GM19238 (cell line): ENCODE measurements around the gene ING2.

Source experiments
- DNase-seq: peaks from one replicate; pipeline ENCODE4 v3.0.0; 2011; ENCODE audit warnings: low spot score; ENCODE audit not compliant: insufficient read length

Gene ING2

DNA sequence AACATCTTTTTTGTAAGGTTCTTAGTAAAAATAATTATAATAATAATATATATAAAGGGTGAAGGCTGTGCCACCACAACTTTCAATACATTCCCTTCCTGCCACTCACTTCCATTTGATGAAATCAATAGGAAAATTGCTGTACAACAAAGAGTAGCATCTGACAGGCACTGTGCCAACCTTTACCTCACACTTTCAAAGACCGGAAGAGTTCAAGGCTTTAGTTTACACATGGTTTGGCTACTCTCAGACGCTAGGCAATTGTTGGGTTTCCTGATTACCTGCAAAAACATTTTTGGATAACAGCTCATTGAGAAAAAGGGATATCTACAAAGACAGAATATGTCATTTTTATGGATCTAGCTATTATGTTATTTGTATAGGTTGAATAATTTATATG lies 5.5 kb upstream of the ING2 start:
- no peak for DNase-seq

DNA sequence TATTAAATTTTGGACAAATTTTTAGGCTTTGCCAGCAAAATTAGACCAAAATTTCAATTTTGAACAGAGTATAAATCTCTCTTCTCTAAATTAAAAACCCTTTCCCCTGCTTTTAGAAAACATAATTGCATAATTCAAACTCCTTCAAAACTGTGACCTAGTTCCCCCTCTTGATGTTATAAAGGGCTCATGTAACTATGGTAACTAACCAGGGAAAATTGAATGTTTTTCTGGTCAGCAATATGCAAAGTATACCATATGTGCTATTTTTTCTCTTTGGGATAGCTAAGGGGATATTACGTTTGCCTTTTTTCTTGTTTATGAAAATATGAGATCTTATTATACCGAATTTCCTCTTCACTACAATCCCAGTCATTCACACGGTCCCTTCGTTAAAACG lies 5.1 kb upstream of the ING2 start:
- DNase-seq, result no peak

- DNase-seq, result peak; percentile 10
Measured at GRCh38 chr4:183503497-183504063, 1.3 kb upstream of the ING2 start.

DNA sequence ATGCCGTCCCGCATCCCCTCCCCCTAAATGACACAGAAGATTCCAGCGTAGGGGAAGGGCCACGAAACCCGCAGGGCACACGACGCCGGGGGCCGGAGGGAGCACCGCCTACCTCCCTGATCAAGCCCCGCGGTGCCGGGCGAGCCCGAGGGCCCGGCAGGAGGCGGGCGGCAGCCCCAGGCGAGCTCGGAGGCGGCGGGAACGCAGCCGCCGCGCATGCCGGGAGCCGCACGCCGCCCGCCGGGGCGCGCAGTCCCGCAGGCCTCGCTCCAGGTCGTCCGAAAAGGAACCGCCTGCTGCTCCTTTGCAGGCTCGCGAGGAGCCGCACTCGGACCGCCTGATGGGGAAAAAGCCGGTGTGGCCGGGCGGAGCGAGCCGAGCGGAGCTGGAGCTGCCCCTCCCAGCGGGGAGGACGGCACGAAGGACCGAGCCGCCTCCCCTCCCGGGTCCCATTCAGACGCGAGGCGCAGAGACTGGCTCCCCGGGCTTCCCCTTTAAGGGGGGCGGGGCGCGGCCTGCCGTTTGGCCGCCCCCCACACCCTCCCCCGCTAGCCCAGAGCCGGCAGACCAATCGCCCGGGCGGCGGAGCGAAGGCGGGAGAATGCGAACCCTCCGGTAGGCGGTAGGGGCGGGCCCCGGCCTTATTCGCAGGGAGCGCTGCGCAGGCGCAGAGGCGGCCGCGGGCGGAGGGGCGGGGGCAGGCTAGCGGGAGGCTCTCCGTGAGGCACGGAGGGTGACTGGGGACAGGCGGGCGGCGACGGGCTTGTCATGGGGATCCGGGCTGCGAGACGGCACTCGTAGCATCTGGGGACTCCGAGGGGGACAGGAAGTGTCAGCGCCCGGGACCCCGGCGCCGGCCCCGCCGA lies 561 bp upstream of the ING2 start:
- peak; percentile 85 for DNase-seq

DNA sequence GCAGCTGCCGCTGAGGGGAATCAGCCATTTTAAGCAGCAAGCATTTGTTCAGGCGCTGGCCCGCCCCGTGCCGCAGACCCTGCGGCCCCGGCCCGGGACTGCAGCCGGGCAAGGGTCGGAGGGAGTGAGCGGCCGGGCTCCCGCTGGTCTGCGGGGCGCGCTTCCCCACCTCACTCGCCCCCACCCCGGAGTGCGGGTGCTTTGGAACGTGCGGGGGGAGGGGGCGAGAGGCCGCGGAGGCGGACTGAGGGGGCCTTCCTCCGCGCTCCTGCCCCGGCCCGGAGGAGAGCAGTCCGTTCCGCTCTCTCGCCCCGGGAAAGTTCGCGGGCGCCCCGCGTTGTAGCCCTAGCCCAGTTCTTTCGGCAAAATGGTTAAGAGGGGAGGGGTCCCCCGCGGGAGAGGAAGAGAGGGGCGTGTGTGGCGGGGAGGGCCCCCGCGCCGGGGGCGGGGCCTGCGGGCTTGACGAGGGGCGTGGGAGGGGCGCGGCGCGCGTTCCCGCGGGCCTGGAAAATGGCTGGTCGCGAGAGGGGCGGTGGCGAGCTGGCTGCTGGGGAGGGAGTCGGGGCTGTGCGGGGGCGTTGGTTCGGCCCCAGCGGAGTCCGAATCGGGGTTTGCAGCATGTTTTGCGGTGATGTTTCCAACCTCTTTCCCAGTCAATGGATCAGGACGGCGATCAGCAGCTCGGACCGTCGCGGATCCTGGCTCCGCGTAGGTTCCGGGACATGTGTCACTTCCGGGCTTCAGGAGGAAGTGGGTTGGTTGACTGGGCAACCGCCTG lies 942 bp downstream of the ING2 start:
- peak; percentile 80 for DNase-seq

DNA sequence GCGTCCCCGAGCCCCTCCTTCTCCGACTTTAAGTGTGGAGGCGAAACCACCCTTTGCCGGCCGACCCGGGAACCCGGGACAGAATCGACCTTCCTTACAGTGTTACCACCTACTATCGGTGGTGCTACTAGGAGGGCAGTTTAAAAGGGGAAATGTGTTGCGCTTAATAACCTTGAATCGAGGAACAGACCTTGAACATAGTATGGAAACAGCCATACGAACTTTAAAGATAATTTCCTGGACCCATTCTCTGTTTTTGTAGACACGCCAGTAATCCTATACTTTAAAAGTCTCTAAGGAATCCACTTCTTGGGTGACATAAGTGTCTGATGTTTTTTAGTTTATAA lies 1.5 kb downstream of the ING2 start:
- no peak for DNase-seq

DNA sequence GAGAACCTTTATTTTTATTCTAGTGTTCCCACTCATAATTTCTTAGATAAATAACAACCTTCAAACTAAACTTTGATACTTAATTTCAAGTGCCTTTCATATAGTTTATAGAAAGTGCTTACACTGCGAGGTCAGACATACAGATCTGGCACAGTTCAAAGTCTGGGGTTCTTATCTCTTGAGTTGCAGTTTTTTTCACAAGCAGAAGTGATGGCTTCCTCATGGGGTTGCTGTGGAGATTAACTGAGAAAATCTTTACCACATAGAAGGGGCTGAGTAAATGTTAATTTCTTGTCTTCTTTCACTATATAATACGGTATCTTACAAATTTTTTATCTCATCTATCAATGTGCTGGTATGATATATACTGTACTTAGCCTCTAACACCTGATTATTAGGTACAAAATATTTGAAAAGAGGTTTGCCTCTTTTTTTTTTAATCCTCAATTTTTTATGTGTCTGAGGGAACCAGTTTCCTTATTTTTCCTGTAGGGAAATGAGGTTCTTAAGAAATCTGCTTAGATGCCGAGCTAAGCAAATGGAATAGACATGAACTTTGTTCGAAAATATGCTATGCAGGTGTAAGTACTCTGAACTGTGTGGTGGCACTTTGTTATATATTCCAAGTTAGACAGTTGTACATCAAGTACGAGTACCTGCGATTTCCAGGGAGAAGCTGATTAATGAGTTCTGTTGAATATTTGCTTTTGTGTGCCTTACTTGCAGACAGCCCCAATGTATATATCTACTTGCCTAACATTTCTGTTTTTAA lies 3.3 kb downstream of the ING2 start:
- no peak for DNase-seq

DNA sequence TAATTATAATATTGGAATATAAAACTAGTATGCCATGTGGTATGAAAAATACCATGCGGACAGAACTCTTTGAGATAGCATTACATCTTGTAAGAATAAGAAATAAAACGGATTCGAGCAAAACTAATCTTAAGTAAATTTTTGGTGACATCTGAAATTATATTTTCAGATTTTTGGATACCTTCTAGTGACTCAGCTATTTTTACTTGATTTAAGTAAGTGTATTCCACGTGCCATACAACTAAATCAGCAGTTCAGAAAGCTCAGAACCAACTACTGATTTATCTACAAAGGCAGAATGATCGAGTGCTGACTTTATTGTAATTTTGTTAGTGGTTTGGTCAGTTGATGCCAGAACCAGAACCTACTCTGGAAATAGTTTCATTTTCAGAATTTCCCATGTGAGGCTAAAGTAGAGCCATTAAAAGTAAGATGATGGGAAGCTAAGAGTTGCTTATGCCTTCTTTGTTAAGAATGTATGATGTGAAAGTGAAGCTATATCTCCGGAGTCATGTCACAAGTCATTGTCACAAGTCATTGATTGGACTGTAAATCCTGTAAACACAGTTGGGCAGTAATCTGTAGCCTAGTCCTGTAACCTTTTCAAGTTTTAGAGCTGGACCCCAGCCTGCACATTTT lies 4.0 kb downstream of the ING2 start:
- no peak for DNase-seq

GRCh38 chr4:183515411-183515810 lies 10.6 kb downstream of the ING2 start:
- no peak for DNase-seq

GRCh38 chr4:183517194-183517593 lies 12.3 kb downstream of the ING2 start:
- no peak for DNase-seq

GRCh38 chr4:183517781-183518180 lies 12.9 kb downstream of the ING2 start:
- DNase-seq, result no peak

DNA sequence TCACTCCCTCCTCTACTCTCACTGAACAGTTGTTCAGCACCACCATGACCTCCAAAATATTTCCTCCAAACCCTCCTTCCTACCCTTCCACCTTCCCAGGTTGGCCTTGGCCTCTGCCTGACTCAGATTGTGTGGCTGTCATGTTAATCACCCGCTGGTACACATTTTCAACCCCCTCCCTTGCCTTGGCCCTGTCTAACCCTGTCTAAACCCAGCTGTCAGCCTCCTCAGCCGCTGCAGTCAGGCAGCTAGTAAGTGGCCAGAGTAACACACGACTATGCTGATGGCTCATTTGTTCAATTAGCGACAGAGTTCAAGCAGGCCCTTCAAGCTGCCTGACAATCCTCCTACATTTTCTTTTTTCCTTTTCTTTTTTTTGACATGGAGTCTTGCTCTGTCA lies 18.0 kb downstream of the ING2 start:
- no peak for DNase-seq

DNA sequence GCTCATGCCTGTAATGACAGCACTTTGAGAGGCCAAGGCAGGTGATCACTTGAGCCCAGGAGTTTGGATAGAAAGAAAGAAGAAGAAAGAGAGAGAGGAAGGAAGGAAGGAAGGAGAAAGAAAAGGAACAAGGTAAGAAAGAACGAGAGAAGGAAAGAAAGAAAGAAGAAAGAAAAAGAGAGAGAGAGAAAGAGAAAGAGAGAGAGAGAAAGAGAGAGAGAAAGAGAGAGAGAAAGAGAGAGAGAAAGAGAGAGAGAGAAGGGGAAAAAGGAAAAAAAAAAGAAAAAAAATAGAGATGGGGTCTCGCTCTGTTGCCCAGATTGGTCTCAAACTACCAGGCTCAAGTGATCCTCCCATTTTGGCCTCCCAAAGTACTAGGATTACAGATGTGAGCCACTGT lies 22.5 kb downstream of the ING2 start:
- no peak for DNase-seq

DNA sequence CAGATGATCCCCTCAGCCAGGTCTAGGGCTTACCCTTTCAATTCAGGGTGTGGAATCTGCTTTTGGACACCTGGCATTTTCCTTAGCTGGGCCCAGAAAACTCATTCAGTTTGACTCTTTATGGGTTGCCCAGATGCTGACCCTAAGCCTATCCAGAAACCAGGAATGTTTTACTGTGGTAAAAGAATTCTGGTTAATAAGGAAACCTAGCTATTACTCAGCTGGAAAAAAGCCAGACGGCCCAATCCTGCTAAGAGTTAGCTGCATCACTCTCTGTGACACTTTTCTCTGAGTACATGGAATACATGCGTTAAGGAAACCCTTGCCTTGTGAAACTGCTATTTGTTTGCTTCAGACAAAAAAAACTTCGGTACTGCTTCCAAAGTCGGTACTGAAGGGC lies 28.0 kb downstream of the ING2 start:
- no peak for DNase-seq

DNA sequence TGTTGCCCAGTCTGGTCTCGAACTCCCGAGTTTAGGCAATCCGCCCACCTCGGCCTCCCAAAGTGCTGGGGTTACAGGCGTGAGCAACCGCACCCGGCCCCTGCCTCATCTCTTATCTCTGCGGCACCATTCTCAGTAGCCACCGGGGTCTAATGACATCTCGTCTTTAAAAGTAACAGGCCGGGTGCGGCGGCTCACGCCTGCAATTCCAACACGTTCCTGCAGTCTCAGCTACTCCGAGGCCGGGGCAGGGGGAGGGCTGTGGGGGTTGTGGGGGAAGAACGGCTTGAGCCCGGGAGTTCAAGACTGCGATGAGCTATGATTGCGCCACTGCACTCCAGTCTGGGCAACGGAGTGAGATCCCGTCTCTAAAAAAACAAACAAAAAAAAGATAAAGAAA lies 28.8 kb downstream of the ING2 start:
- no peak for DNase-seq

GRCh38 chr4:183540410-183541009 lies 35.7 kb downstream of the ING2 start:
- DNase-seq, result no peak

DNA sequence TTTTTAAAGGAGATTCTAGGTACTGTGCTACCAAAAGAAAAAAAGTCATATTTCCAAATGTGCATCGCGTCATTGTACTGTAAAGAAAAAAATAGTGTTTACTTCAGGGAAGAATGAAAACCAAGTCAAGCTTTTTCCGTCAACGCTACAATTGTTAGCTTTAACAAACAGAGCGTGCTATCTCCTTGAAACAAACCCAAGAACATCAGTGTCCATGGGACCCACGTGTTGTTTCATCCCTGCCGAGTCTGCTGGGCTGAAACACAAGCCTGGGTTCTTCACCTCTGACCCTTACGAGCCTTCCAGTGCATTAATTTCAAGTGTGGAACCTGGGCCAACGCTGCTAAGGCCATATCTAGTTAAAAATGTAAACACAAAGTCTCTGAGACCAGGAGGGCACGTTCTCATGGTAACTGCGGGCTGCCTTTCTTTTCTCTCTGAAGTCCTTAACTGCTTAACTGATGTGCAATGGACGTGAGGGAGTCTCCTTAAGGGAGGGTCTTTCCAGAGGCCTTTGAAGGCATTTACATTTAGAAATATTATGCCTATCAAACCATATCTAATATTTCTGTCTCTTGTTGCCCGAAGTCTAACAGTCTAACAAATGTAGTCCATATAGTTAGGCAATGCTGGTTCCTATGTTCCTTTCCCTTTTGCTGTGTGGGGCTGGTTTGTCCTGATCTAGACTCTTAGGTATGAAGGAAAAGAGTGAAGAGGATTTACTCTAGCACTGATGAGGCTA lies 36.3 kb downstream of the ING2 start:
- no peak for DNase-seq

- no peak for DNase-seq
Measured at GRCh38 chr4:183541752-183542040, 36.8 kb downstream of the ING2 start.

DNA sequence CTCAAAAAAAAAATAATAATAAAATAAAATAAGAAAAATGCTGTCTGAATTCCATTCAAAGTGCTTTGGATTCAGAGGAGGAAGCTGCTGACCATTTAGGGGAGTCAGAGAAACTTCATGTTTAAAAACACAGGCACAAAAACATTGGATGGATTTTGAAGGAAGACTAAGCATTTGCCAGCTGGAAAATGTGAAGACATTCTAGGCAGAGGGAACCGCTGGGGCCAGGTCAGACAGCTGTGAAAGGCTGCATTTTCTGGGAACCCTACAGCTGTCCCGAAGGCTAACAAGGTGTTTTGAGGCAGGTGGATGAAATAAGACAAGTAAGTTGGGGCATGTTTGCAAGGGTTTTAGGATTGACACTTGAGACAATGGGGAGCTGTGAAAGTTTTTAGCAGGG lies 38.6 kb downstream of the ING2 start:
- DNase-seq, result no peak

- no peak for DNase-seq
Measured at GRCh38 chr4:183544109-183544508, 39.3 kb downstream of the ING2 start.
